ENCODE results near the gene ONECUT1. TPM values are rescaled to one million over a fixed set of nuclear protein-coding genes. Genes with fewer than 3 reads are reported as not detected.

The ONECUT1 gene
- total and polyA plus RNA-seq, 9 donors = 0.28 TPM; not detected in 8

GRCh38 chr15:52786436-52787122 lies 3.6 kb downstream of the ONECUT1 start:
- DNase-seq = no peak
- Histone ChIP-seq H3K4me3 (no peak overlapping the region), H3K4me1 (ENCODE audit: insufficient read depth) (peaks cover 9% of the 10 kb centered on the region), H3K9me3 (no peaks in the 10 kb centered on the region), H3K27ac (no peak overlapping the region), H3K27me3 (no peaks in the 10 kb centered on the region), H3K36me3 (no peaks in the 10 kb centered on the region)
- TF ChIP-seq POLR2A (IDR thresholded peaks at IDR 0.05) (no peak), EP300 (IDR thresholded peaks at IDR 0.05) (no peak), CTCF (IDR thresholded peaks at IDR 0.05) (no peak)
- intact Hi-C loops (cut with DNase I) = no loop called here
- WGBS, 3 donors = 3 to 7% (median 5%) methylated on average over 26 to 28 of the region's 28 CpGs

GRCh38 chr15:52785672-52786406 lies 4.3 kb downstream of the ONECUT1 start:
- Histone ChIP-seq H3K4me3 (no peak overlapping the region), H3K9me3 (no peaks in the 10 kb centered on the region), H3K36me3 (no peaks in the 10 kb centered on the region), H3K27me3 (no peaks in the 10 kb centered on the region), H3K4me1 (ENCODE audit: insufficient read depth) (peaks cover 9% of the 10 kb centered on the region), H3K27ac (no peak overlapping the region)
- 2 to 5% (median 3%) methylated on average over 27 of the region's 27 CpGs for WGBS, 3 donors
- intact Hi-C loops (cut with DNase I) = no loop called here
- DNase-seq = no peak
- TF ChIP-seq POLR2A (IDR thresholded peaks at IDR 0.05) (no peak), CTCF (IDR thresholded peaks at IDR 0.05) (no peak), EP300 (IDR thresholded peaks at IDR 0.05) (no peak)

- Histone ChIP-seq H3K36me3 (no peaks in the 10 kb centered on the region), H3K27me3 (no peaks in the 10 kb centered on the region), H3K4me1 (ENCODE audit: insufficient read depth) (peaks cover 9% of the 10 kb centered on the region), H3K9me3 (no peaks in the 10 kb centered on the region), H3K4me3 (no peak overlapping the region), H3K27ac (no peak overlapping the region)
- WGBS, 3 donors = 1 to 3% (median 3%) methylated on average over 36 to 64 of the region's 64 CpGs
- TF ChIP-seq EP300 (IDR thresholded peaks at IDR 0.05) (no peak), CTCF (IDR thresholded peaks at IDR 0.05) (no peak), POLR2A (IDR thresholded peaks at IDR 0.05) (no peak)
- no peak for DNase-seq
- intact Hi-C loops (cut with DNase I) = no loop called here
Measured at GRCh38 chr15:52784799-52785671, 5.1 kb downstream of the ONECUT1 start.

All from ovary (tissue), 9 donors.